Body of pancreas (tissue), 4 donors: ENCODE results near the gene LRRC51.

Experiments
- CTCF ChIP-seq, 7 experiments: fragments of 450-650 bp in 4 of 7; fragments of 200-600 bp in 3 of 7; sonication (generic) in 3 of 7; IDR thresholded peaks; one replicate each; pipeline ENCODE4 v1.5.1; 2016 to 2019; ENCODE audit warnings: antibody characterized with exemption in 7 of 7
- POLR2A ChIP-seq, 3 donors: fragments of 450-650 bp; IDR thresholded peaks; one replicate each; pipeline ENCODE4 v1.6.1; 2016; ENCODE audit warnings: antibody characterized with exemption in 3 of 3, mild to moderate bottlenecking in 2 of 3

DNA sequence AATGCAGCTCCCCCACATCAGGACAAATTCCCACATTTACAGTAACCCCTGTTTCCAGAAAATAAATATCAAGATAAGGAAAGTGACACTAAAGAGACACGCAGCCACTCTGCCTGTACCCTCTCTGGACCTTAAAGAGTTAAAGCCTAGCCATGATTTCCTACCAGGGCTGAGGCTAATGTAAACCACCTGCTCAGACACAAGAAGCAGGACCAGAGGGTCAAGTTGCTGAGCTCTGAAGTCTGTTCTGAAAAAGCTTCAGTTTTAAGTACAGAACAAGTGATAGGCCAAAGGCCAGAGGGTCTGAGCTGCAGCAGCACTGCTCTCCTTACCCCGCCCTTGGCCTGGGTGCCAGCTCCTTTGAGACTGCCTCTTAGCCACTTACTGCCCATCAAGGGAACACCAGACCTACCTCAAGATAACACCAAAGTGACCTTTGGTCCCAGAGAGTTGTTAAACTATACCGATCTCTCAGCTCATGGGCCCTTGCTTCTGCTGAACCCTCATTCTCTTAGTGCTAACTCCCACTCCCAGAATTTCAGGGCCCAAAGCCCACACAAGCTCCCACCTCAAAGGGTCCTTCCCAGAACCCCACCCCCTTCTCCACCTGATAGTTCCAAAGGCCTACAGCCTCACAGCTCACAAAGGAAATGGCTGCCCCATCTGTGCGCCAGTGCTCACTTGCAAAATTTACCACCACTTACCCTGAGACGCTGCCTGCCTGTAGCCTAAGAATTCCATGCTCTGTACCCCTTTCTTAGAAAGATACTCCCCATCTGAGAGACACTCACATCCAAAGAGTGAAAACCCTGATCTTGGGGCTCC is 41.4 kb upstream of the LRRC51 start:
- TF ChIP-seq CTCF (IDR thresholded peaks at IDR 0.05) (no peak), POLR2A (IDR thresholded peaks at IDR 0.05) (peak in 2 of 3 donors; percentile 12 to 20)
